Fibroblast of the aortic adventitia (primary cell): ENCODE results near the gene ZC3H7A. TPM values are rescaled to one million over a fixed set of nuclear protein-coding genes. Genes with fewer than 3 reads are reported as not detected.

ENCODE experiments used
- DNase-seq: peaks from one replicate; pipeline ENCODE4 v3.0.0-alpha.2; 2010; ENCODE audit warnings: low read depth
- H3K4me3 ChIP-seq: 2 replicates; pipeline ENCODE4 v1.5.1; 2011; ENCODE audit warnings: low read depth, mild to moderate bottlenecking, control low read depth, low read length, moderate library complexity
- CTCF ChIP-seq: IDR thresholded peaks from 2 replicates; pipeline ENCODE4 v1.5.1; 2011; ENCODE audit warnings: mild to moderate bottlenecking, low read length, control low read depth, inconsistent platforms; ENCODE audit not compliant: insufficient read depth
- total RNA-seq: library from RNA; depleted of rRNA; stranded (reverse); fragments of >200 nt; gene quantifications from 2 replicates; pipeline ENCODE4 v1.2.3, GENCODE V29; 2012; ENCODE audit warnings: low replicate concordance

The ZC3H7A gene
- total RNA-seq, 1 donor = 31.9 TPM

GRCh38 chr16:11755022-11755760 is 41.9 kb downstream of the ZC3H7A start:
- TF ChIP-seq CTCF = no peak
- H3K4me3 ChIP-seq = no peak overlapping the region
- no peak for DNase-seq

GRCh38 chr16:11752856-11753255 is 44.2 kb downstream of the ZC3H7A start:
- no peak for DNase-seq
- no peak for TF ChIP-seq CTCF
- no peak overlapping the region for H3K4me3 ChIP-seq

GRCh38 chr16:11750056-11750455 is 47.0 kb downstream of the ZC3H7A start:
- no peak for DNase-seq
- no peak overlapping the region for H3K4me3 ChIP-seq
- TF ChIP-seq CTCF = no peak

GRCh38 chr16:11748404-11749254 is 48.4 kb downstream of the ZC3H7A start:
- TF ChIP-seq CTCF = no peak
- no peak for DNase-seq
- H3K4me3 ChIP-seq = no peak overlapping the region

- TF ChIP-seq CTCF = no peak
- H3K4me3 ChIP-seq = no peak overlapping the region
- no peak for DNase-seq
Observed at GRCh38 chr16:11747949-11748403, 49.1 kb downstream of the ZC3H7A start.

GRCh38 chr16:11744075-11744470 is 53.0 kb downstream of the ZC3H7A start:
- H3K4me3 ChIP-seq = no peak overlapping the region
- DNase-seq = no peak
- no peak for TF ChIP-seq CTCF
